ENCODE results near the gene SLC45A3. TPM values are rescaled to one million over a fixed set of nuclear protein-coding genes. Genes with fewer than 3 reads are reported as not detected.
A peak's percentile ranks its signal among the peaks of the same experiment; 100 is the strongest.
"Not testable (repeated sequence)": the region's sequence is repeated elsewhere in the genome, so short reads cannot be mapped to it uniquely, and the experiment has no call there.

Gene SLC45A3
- total RNA-seq, 1 donor from 2014 or later, result 1.8 TPM

GRCh38 chr1:205656236-205656635 lies 24.1 kb downstream of the SLC45A3 start:
- intact Hi-C loops (cut with DNase I), result loop anchor here (2.0 to 5.0 kb wide), 3 partner anchors 127 to 256 kb away; no protein-coding TSS in a partner anchor
- DNase-seq (ENCODE audit: low spot score), result no peak

GRCh38 chr1:205652984-205653383 lies 27.3 kb downstream of the SLC45A3 start:
- intact Hi-C loops (cut with DNase I), result no loop called here
- DNase-seq (ENCODE audit: low spot score), result peak; percentile 4

- intact Hi-C loops (cut with DNase I), result no loop called here
- peak; percentile 6 for DNase-seq (ENCODE audit: low spot score)
These were observed 30.1 kb downstream of the SLC45A3 start for GRCh38 chr1:205650241-205650640.

- DNase-seq (ENCODE audit: low spot score), result no peak
- intact Hi-C loops (cut with DNase I), result no loop called here
These were observed 34.8 kb downstream of the SLC45A3 start for GRCh38 chr1:205645519-205645918.

GRCh38 chr1:205642679-205643307 lies 37.5 kb downstream of the SLC45A3 start:
- intact Hi-C loops (cut with DNase I), result no loop called here
- no peak for DNase-seq (ENCODE audit: low spot score)

- intact Hi-C loops (cut with DNase I), result no loop called here
- DNase-seq (ENCODE audit: low spot score), result no peak
These were observed 40.7 kb downstream of the SLC45A3 start for GRCh38 chr1:205639567-205639966.

- no peak for DNase-seq (ENCODE audit: low spot score)
- intact Hi-C loops (cut with DNase I), result no loop called here
These were observed 42.3 kb downstream of the SLC45A3 start for GRCh38 chr1:205637854-205638468.

GRCh38 chr1:205636732-205637131 lies 43.6 kb downstream of the SLC45A3 start:
- intact Hi-C loops (cut with DNase I), result no loop called here
- DNase-seq (ENCODE audit: low spot score), result no peak

- intact Hi-C loops (cut with DNase I), result not testable (repeated sequence)
These were observed 44.2 kb downstream of the SLC45A3 start for GRCh38 chr1:205636138-205636530.

GRCh38 chr1:205633421-205633976 lies 46.8 kb downstream of the SLC45A3 start:
- intact Hi-C loops (cut with DNase I), result loop anchor here (5.0 kb wide), 1 partner anchor 106 kb away; no protein-coding TSS in a partner anchor

More at GRCh38 chr1:205636138-205636530, 44.2 kb downstream of the SLC45A3 start:
- not testable (repeated sequence) for DNase-seq (ENCODE audit: low spot score)

GRCh38 chr1:205632669-205633169 lies 47.6 kb downstream of the SLC45A3 start:
- DNase-seq (ENCODE audit: low spot score), result no peak
- intact Hi-C loops (cut with DNase I), result loop anchor here (1.0 to 5.0 kb wide), 2 partner anchors 41 to 105 kb away; no protein-coding TSS in a partner anchor

More at GRCh38 chr1:205633421-205633976, 46.8 kb downstream of the SLC45A3 start:
- DNase-seq (ENCODE audit: low spot score), result no peak

- DNase-seq (ENCODE audit: low spot score), result peak; percentile 98
- intact Hi-C loops (cut with DNase I), result loop anchor here (1.0 to 5.0 kb wide), 3 partner anchors 33 to 105 kb away; no protein-coding TSS in a partner anchor
These were observed 48.3 kb downstream of the SLC45A3 start, which contains the start of gene ELK4 for GRCh38 chr1:205631768-205632668. TSS of gene ELK4 (minus strand) at chr1:205632011. CDS start at chr1:205623882, 8,129 bp downstream.

GRCh38 chr1:205631010-205631767 lies 49.1 kb downstream of the SLC45A3 start:
- DNase-seq (ENCODE audit: low spot score), result peak; percentile 77
- intact Hi-C loops (cut with DNase I), result loop anchor here (2.0 to 5.0 kb wide), 2 partner anchors 32 to 104 kb away; no protein-coding TSS in a partner anchor

GRCh38 chr1:205630651-205631009 lies 49.7 kb downstream of the SLC45A3 start:
- no peak for DNase-seq (ENCODE audit: low spot score)
- intact Hi-C loops (cut with DNase I), result loop anchor here (2.0 to 5.0 kb wide), 2 partner anchors 32 to 103 kb away; no protein-coding TSS in a partner anchor

GRCh38 chr1:205630241-205630640 lies 50.1 kb downstream of the SLC45A3 start:
- DNase-seq (ENCODE audit: low spot score), result no peak
- intact Hi-C loops (cut with DNase I), result loop anchor here (2.0 to 5.0 kb wide), 2 partner anchors 31 to 103 kb away; no protein-coding TSS in a partner anchor

GRCh38 chr1:205629751-205630150 lies 50.6 kb downstream of the SLC45A3 start:
- intact Hi-C loops (cut with DNase I), result loop anchor here (2.0 to 5.0 kb wide), 2 partner anchors 31 to 102 kb away; no protein-coding TSS in a partner anchor
- no peak for DNase-seq (ENCODE audit: low spot score)

GRCh38 chr1:205627956-205628355 lies 52.4 kb downstream of the SLC45A3 start:
- intact Hi-C loops (cut with DNase I), result no loop called here

GRCh38 chr1:205626216-205626615 lies 54.1 kb downstream of the SLC45A3 start:
- intact Hi-C loops (cut with DNase I), result no loop called here
- DNase-seq (ENCODE audit: low spot score), result no peak

More at GRCh38 chr1:205627956-205628355, 52.4 kb downstream of the SLC45A3 start:
- DNase-seq (ENCODE audit: low spot score), result no peak
